Measurements from ENCODE around the gene HIVEP2. TPM values are rescaled to one million over a fixed set of nuclear protein-coding genes. Genes with fewer than 3 reads are reported as not detected.

HIVEP2 gene
- total RNA-seq, 5 donors from 2014 or later (not counting 1 experiment from before 2014, with no cell fraction given) = 71.4 to 81.4 (median 75.2) TPM

DNA sequence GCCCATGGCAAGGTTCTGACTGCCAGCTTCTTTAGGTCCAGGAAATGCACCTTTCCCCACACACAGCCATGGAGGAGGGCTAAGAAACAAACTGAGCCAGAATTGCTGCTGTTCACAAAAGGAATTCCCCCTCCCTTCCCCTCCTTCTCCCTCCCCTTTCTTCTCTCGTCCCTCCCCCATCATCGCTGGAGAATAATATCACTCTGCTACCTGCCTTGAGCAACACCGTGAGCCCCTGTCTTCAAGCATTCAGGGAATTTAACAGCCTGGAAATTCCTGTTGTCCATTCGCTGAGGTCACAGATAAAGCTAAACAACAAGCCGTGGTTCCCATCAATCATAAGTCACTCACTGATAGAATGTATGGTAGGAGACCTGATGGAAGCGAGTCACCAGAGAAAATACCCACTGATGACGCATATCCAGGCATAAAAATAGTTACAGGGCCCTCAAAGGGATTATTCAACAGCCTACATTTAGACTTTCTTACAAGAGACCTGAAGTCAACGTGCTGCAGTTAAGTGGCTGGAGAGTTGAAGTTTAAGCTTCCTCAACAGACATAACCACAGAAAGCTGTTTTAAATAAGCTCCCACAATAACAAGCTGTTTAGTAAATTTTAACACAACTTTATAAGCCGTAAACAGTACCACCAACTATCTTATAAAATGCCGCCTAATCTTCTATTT is 59.7 kb downstream of the HIVEP2 start:
- ChIA-PET POLR2A (interaction anchor here (0.6 to 3.3 kb wide), 34 partner anchors 9 to 539 kb away, joined by 3 to 28 read pairs (median 4); partner anchors contain the start of gene HIVEP2 (in 1 of the 2)), CTCF (interaction anchor here in 1 of 2 donors (0.6 to 1.7 kb wide), 15 partner anchors 10 to 141 kb away, joined by 3 to 15 read pairs (median 4); no protein-coding TSS in a partner anchor)
- Mint-ChIP-seq H3K4me1 (peaks cover 93 to 98% (median 97%) of the 10 kb centered on the region in 3 donors), H3K27ac (peak overlapping the region; percentile 97 to 98), H3K27me3 (no peaks in the 10 kb centered on the region), H3K36me3 (peaks cover 23% of the 10 kb centered on the region), H3K9me3 (peaks cover 0 to 6% (median 0%) of the 10 kb centered on the region in 3 donors), H3K4me3 (peak overlapping the region; percentile 87 to 94 (median 94))
- peak; percentile 82 to 90 (median 86) for ATAC-seq (replicated peaks in 1 of 4)
- WGBS (ENCODE audit: insufficient coverage) = 13% methylated on average over 4 of the region's 10 CpGs
- no peaks in the 10 kb centered on the region for H3K9me3 ChIP-seq
- peak in 31 of 35 experiments; percentile 17 to 90 (median 49) for DNase-seq
- peaks cover 0 to 12% of the 10 kb centered on the region in 2 donors for H3K36me3 ChIP-seq (ENCODE audit: control insufficient read depth in 2 of 2, extremely low read depth in 1 of 2, insufficient read depth in 1 of 2, low read length in 1 of 2)
- no peaks in the 10 kb centered on the region for H3K27me3 ChIP-seq (replicated peaks in 1 of 2; ENCODE audit: control insufficient read depth in 2 of 2, extremely low read depth in 1 of 2, insufficient read depth in 2 of 2, low read length in 1 of 2)
- H3K4me3 ChIP-seq (ENCODE audit: control insufficient read depth in 1 of 2, extremely low read depth in 1 of 2, low read length in 1 of 2) = peak overlapping the region; percentile 33 to 54
- H3K27ac ChIP-seq (ENCODE audit: low read length) = peak overlapping the region; percentile 89
- H3K4me1 ChIP-seq (ENCODE audit: control insufficient read depth in 1 of 2, extremely low read depth in 1 of 2, insufficient read depth in 2 of 2, low read length in 2 of 2) = peaks cover 38 to 65% of the 10 kb centered on the region in 2 experiments

DNA sequence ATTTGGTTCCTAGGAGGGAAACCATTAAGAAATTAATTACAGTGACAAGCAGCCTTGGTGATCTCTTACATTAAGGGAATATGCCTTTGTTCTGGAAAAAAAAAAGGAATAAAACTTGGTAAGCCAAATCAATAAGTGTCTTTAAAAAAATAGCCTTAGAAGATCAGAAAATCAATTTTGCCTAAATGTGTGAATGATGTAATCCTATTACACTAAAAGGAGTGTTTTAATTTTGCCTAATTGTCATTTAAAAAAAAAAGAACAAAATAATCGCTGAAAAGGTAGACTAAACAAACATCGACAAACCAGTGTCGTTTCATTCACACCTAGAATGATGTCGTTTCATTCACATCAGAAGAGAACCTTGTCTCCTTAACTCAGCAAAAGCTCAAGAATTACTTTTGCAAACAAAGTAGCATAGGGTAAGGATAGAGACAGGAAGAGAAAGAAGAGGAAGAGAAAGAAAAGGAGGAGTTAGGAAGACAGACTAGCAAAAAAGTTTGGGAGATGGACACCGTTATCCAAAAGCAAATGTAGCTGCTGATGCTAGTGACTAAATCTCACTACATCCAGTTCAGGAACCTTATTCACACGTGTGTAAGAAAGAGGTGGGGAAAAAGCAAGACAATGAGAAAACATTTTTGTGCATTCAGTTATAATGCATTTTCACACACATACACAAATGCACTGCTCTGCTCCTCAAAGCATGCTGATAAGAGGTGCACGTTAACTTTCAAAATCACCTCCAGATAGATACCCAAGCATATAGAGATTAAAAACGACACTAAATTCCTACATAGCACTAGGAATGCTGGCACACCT is 60.6 kb downstream of the HIVEP2 start:
- no peak for DNase-seq
- peaks cover 0 to 15% of the 10 kb centered on the region in 2 donors for H3K36me3 ChIP-seq (ENCODE audit: control insufficient read depth in 2 of 2, extremely low read depth in 1 of 2, insufficient read depth in 1 of 2, low read length in 1 of 2)
- peak overlapping the region; percentile 33 to 54 for H3K4me3 ChIP-seq (ENCODE audit: control insufficient read depth in 1 of 2, extremely low read depth in 1 of 2, low read length in 1 of 2)
- Mint-ChIP-seq H3K4me1 (peaks cover 93 to 99% (median 98%) of the 10 kb centered on the region in 3 donors), H3K9me3 (peaks cover 0 to 6% (median 0%) of the 10 kb centered on the region in 3 donors), H3K36me3 (peaks cover 27% of the 10 kb centered on the region), H3K4me3 (peak overlapping the region; percentile 87 to 94 (median 94)), H3K27me3 (no peaks in the 10 kb centered on the region), H3K27ac (peak overlapping the region; percentile 97 to 98)
- CTCF ChIA-PET = interaction anchor here in 1 of 2 donors (0.6 to 1.7 kb wide), 9 partner anchors 12 to 142 kb away, joined by 3 to 11 read pairs (median 5); no protein-coding TSS in a partner anchor
- H3K27ac ChIP-seq (ENCODE audit: low read length) = peak overlapping the region; percentile 89
- peaks cover 41 to 65% of the 10 kb centered on the region in 2 experiments for H3K4me1 ChIP-seq (ENCODE audit: control insufficient read depth in 1 of 2, extremely low read depth in 1 of 2, insufficient read depth in 2 of 2, low read length in 2 of 2)
- no peaks in the 10 kb centered on the region for H3K27me3 ChIP-seq (replicated peaks in 1 of 2; ENCODE audit: control insufficient read depth in 2 of 2, extremely low read depth in 1 of 2, insufficient read depth in 2 of 2, low read length in 1 of 2)
- H3K9me3 ChIP-seq = no peaks in the 10 kb centered on the region
- POLR2A ChIA-PET = interaction anchor here (0.5 to 3.3 kb wide), 17 partner anchors 8 to 58 kb away, joined by 3 to 28 read pairs (median 5); no protein-coding TSS in a partner anchor
- ATAC-seq (replicated peaks in 1 of 4) = no peak
- 0% methylated on average over 1 of the region's 8 CpGs for WGBS (ENCODE audit: insufficient coverage)

DNA sequence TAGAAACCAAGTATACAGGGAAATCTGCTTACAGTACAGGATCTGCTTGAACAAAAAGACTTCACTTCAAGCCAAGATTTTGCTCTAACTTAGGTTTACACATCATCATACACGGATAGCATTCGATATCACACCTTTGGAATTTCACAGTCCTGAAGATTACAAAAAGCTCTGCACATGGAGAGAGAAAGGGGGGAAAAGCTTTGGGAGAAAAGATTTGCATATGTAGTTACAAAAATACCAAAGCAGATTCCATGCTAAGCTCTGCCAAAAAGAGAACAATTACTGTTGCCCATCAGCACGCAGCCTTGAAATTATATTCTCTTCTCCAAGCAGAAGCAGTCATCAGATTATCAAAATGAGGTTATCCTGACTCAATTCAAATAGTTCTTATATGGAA is 62.0 kb downstream of the HIVEP2 start:
- no peaks in the 10 kb centered on the region for H3K27me3 Mint-ChIP-seq
- Histone ChIP-seq H3K27me3 (replicated peaks in 1 of 2; ENCODE audit: control insufficient read depth in 2 of 2, extremely low read depth in 1 of 2, insufficient read depth in 2 of 2, low read length in 1 of 2) (no peaks in the 10 kb centered on the region), H3K27ac (ENCODE audit: low read length) (no peak overlapping the region), H3K4me1 (ENCODE audit: control insufficient read depth in 1 of 2, extremely low read depth in 1 of 2, insufficient read depth in 2 of 2, low read length in 2 of 2) (peaks cover 36 to 55% of the 10 kb centered on the region in 2 experiments), H3K9me3 (no peaks in the 10 kb centered on the region), H3K4me3 (ENCODE audit: control insufficient read depth in 1 of 2, extremely low read depth in 1 of 2, low read length in 1 of 2) (no peak overlapping the region), H3K36me3 (ENCODE audit: control insufficient read depth in 2 of 2, extremely low read depth in 1 of 2, insufficient read depth in 1 of 2, low read length in 1 of 2) (peaks cover 0 to 22% of the 10 kb centered on the region in 2 donors)
- peak overlapping the region in 2 of 3 donors; percentile 23 to 87 for H3K4me3 Mint-ChIP-seq
- H3K9me3 Mint-ChIP-seq = no peaks in the 10 kb centered on the region
- ChIA-PET CTCF (interaction anchor here (0.6 to 1.9 kb wide), 15 partner anchors 9 to 520 kb away, joined by 3 to 10 read pairs (median 3); no protein-coding TSS in a partner anchor), POLR2A (interaction anchor here (0.7 to 3.3 kb wide), 15 partner anchors 8 to 70 kb away, joined by 3 to 28 read pairs (median 4); no protein-coding TSS in a partner anchor)
- H3K4me1 Mint-ChIP-seq = peaks cover 87 to 99% (median 97%) of the 10 kb centered on the region in 3 donors
- DNase-seq (no peak), ATAC-seq (replicated peaks in 1 of 4) (no peak)
- peaks cover 34% of the 10 kb centered on the region for H3K36me3 Mint-ChIP-seq
- no CpG with 5 or more reads among the region's 3 CpGs for WGBS (ENCODE audit: insufficient coverage)
- peak overlapping the region; percentile 68 to 77 for H3K27ac Mint-ChIP-seq

DNA sequence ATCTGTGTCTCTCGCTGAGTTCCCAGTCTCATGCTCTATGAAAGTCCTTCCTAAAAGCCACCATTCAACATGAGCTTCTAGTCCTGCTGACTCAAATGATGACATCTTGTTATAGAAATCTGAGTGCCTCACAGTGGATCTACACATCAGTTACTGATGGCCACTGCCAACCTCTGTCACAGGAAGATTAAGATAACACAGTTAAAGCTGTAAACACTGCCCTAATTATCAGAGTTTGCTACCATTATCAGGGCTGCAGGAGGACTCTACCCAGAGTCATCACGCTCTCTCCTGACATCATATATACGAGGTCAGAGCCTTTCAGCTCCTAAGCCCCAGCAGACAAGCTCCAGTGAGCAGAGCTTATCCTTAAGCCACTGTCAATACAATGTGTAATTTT is 63.2 kb downstream of the HIVEP2 start:
- ATAC-seq (replicated peaks in 1 of 4) = no peak
- Histone ChIP-seq H3K4me1 (ENCODE audit: control insufficient read depth in 1 of 2, extremely low read depth in 1 of 2, insufficient read depth in 2 of 2, low read length in 2 of 2) (peaks cover 36 to 49% of the 10 kb centered on the region in 2 experiments), H3K9me3 (no peaks in the 10 kb centered on the region), H3K27me3 (replicated peaks in 1 of 2; ENCODE audit: control insufficient read depth in 2 of 2, extremely low read depth in 1 of 2, insufficient read depth in 2 of 2, low read length in 1 of 2) (no peaks in the 10 kb centered on the region), H3K36me3 (ENCODE audit: control insufficient read depth in 2 of 2, extremely low read depth in 1 of 2, insufficient read depth in 1 of 2, low read length in 1 of 2) (peaks cover 0 to 22% of the 10 kb centered on the region in 2 donors), H3K4me3 (ENCODE audit: control insufficient read depth in 1 of 2, extremely low read depth in 1 of 2, low read length in 1 of 2) (no peak overlapping the region), H3K27ac (ENCODE audit: low read length) (peak overlapping the region; percentile 0)
- Mint-ChIP-seq H3K27me3 (no peaks in the 10 kb centered on the region), H3K36me3 (peaks cover 42% of the 10 kb centered on the region), H3K27ac (peak overlapping the region; percentile 41 to 76), H3K4me3 (no peak overlapping the region), H3K9me3 (no peaks in the 10 kb centered on the region), H3K4me1 (peaks cover 84 to 97% (median 95%) of the 10 kb centered on the region in 3 donors)
- DNase-seq = no peak
- CTCF ChIA-PET = interaction anchor here (0.6 to 1.9 kb wide), 6 partner anchors 9 to 302 kb away, joined by 3 to 10 read pairs (median 4); no protein-coding TSS in a partner anchor
- POLR2A ChIA-PET = interaction anchor here (0.6 to 1.4 kb wide), 10 partner anchors 9 to 677 kb away, joined by 3 to 7 read pairs (median 4); no protein-coding TSS in a partner anchor
- 86% methylated on average over 1 of the region's 3 CpGs for WGBS (ENCODE audit: insufficient coverage)

DNA sequence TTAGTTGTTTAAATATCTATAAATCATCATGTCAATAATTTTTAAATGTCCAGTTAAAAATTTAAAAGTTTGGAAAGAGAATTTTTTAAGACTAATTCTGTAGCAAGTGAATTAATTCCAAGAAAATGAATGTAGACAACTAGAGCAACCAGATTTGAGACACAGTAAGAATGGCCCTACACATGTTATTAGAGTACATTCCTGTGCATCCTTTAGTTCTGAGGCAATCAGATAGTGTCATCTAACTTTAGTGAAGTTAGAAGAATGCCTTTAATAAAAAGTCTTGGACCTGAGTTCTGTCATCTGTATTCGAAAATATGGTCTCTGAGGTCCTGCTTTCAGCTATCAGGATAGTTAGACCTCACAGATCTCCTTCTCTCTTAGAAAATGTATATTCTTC is 63.7 kb downstream of the HIVEP2 start:
- Mint-ChIP-seq H3K27ac (peak overlapping the region; percentile 41 to 76), H3K9me3 (no peaks in the 10 kb centered on the region), H3K4me1 (peaks cover 83 to 96% (median 94%) of the 10 kb centered on the region in 3 donors), H3K4me3 (no peak overlapping the region), H3K27me3 (no peaks in the 10 kb centered on the region), H3K36me3 (peaks cover 43% of the 10 kb centered on the region)
- DNase-seq = no peak
- Histone ChIP-seq H3K4me1 (ENCODE audit: control insufficient read depth in 1 of 2, extremely low read depth in 1 of 2, insufficient read depth in 2 of 2, low read length in 2 of 2) (peaks cover 36 to 45% of the 10 kb centered on the region in 2 experiments), H3K9me3 (no peaks in the 10 kb centered on the region), H3K27ac (ENCODE audit: low read length) (peak overlapping the region; percentile 0), H3K36me3 (ENCODE audit: control insufficient read depth in 2 of 2, extremely low read depth in 1 of 2, insufficient read depth in 1 of 2, low read length in 1 of 2) (peaks cover 0 to 22% of the 10 kb centered on the region in 2 donors), H3K27me3 (replicated peaks in 1 of 2; ENCODE audit: control insufficient read depth in 2 of 2, extremely low read depth in 1 of 2, insufficient read depth in 2 of 2, low read length in 1 of 2) (no peaks in the 10 kb centered on the region), H3K4me3 (ENCODE audit: control insufficient read depth in 1 of 2, extremely low read depth in 1 of 2, low read length in 1 of 2) (no peak overlapping the region)
- ChIA-PET POLR2A (interaction anchor here in 1 of 2 donors (1.4 kb wide), 1 partner anchor 13 kb away, joined by 5 read pairs; no protein-coding TSS in a partner anchor), CTCF (no interaction called here)
- no peak for ATAC-seq (replicated peaks in 1 of 4)
- whole genome bisulfite sequencing (ENCODE audit: insufficient coverage) = no CpG with 5 or more reads among the region's 1 CpG

All from T-cell (primary cell).